ENCODE data around the gene NEU1. TPM values are rescaled to one million over a fixed set of nuclear protein-coding genes. Genes with fewer than 3 reads are reported as not detected.

The NEU1 gene
- total and polyA plus RNA-seq, 2 of the 8 experiments (the other 6 are each of a cell fraction or from before 2014, with no cell fraction given) = 41.2 to 72.1 TPM

DNA sequence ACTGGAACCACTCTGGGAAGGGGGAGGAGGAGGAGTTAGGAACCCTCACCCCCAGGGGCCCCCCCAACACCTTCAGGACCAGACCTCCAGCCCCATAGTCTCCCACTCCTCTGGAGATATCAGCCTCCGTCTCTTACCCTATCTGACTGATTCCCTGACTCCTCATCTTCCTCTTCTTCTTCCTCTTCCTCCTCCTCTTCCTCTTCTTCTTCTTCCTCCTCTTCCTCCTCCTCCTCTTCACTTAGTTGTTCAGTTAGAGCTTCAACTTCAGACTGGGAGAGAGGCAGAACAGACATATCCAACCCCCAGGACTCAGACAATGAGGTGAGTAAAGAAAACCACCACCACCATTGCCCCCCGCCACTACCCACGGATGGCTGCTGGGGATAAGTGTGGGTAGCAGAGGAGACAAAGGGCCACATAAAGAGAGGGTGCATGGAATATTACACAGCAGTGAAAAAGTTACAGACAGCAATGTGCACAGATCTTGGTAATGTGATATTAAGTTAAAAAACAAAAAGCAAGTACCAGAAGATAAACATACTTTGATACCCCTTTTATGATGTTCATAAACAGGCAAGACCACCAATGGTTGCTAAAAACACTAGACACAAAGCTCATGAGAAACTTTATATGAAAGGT is 26.8 kb upstream of the NEU1 start (continued):
- TF ChIP-seq, protein P1, sequence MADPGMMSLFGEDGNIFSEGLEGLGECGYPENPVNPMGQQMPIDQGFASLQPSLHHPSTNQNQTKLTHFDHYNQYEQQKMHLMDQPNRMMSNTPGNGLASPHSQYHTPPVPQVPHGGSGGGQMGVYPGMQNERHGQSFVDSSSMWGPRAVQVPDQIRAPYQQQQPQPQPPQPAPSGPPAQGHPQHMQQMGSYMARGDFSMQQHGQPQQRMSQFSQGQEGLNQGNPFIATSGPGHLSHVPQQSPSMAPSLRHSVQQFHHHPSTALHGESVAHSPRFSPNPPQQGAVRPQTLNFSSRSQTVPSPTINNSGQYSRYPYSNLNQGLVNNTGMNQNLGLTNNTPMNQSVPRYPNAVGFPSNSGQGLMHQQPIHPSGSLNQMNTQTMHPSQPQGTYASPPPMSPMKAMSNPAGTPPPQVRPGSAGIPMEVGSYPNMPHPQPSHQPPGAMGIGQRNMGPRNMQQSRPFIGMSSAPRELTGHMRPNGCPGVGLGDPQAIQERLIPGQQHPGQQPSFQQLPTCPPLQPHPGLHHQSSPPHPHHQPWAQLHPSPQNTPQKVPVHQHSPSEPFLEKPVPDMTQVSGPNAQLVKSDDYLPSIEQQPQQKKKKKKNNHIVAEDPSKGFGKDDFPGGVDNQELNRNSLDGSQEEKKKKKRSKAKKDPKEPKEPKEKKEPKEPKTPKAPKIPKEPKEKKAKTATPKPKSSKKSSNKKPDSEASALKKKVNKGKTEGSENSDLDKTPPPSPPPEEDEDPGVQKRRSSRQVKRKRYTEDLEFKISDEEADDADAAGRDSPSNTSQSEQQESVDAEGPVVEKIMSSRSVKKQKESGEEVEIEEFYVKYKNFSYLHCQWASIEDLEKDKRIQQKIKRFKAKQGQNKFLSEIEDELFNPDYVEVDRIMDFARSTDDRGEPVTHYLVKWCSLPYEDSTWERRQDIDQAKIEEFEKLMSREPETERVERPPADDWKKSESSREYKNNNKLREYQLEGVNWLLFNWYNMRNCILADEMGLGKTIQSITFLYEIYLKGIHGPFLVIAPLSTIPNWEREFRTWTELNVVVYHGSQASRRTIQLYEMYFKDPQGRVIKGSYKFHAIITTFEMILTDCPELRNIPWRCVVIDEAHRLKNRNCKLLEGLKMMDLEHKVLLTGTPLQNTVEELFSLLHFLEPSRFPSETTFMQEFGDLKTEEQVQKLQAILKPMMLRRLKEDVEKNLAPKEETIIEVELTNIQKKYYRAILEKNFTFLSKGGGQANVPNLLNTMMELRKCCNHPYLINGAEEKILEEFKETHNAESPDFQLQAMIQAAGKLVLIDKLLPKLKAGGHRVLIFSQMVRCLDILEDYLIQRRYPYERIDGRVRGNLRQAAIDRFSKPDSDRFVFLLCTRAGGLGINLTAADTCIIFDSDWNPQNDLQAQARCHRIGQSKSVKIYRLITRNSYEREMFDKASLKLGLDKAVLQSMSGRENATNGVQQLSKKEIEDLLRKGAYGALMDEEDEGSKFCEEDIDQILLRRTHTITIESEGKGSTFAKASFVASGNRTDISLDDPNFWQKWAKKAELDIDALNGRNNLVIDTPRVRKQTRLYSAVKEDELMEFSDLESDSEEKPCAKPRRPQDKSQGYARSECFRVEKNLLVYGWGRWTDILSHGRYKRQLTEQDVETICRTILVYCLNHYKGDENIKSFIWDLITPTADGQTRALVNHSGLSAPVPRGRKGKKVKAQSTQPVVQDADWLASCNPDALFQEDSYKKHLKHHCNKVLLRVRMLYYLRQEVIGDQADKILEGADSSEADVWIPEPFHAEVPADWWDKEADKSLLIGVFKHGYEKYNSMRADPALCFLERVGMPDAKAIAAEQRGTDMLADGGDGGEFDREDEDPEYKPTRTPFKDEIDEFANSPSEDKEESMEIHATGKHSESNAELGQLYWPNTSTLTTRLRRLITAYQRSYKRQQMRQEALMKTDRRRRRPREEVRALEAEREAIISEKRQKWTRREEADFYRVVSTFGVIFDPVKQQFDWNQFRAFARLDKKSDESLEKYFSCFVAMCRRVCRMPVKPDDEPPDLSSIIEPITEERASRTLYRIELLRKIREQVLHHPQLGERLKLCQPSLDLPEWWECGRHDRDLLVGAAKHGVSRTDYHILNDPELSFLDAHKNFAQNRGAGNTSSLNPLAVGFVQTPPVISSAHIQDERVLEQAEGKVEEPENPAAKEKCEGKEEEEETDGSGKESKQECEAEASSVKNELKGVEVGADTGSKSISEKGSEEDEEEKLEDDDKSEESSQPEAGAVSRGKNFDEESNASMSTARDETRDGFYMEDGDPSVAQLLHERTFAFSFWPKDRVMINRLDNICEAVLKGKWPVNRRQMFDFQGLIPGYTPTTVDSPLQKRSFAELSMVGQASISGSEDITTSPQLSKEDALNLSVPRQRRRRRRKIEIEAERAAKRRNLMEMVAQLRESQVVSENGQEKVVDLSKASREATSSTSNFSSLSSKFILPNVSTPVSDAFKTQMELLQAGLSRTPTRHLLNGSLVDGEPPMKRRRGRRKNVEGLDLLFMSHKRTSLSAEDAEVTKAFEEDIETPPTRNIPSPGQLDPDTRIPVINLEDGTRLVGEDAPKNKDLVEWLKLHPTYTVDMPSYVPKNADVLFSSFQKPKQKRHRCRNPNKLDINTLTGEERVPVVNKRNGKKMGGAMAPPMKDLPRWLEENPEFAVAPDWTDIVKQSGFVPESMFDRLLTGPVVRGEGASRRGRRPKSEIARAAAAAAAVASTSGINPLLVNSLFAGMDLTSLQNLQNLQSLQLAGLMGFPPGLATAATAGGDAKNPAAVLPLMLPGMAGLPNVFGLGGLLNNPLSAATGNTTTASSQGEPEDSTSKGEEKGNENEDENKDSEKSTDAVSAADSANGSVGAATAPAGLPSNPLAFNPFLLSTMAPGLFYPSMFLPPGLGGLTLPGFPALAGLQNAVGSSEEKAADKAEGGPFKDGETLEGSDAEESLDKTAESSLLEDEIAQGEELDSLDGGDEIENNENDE (IDR thresholded peaks at IDR 0.05; ENCODE audit: insufficient replicate concordance, low read length) = no peak
- TF ChIP-seq, protein P2, sequence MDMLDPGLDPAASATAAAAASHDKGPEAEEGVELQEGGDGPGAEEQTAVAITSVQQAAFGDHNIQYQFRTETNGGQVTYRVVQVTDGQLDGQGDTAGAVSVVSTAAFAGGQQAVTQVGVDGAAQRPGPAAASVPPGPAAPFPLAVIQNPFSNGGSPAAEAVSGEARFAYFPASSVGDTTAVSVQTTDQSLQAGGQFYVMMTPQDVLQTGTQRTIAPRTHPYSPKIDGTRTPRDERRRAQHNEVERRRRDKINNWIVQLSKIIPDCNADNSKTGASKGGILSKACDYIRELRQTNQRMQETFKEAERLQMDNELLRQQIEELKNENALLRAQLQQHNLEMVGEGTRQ (IDR thresholded peaks at IDR 0.05; ENCODE audit: low read length) = no peak
- TF ChIP-seq EZH2 (IDR thresholded peaks at IDR 0.05; ENCODE audit: low read depth, low read length, severe bottlenecking) (no peak), TAF7 (optimal IDR thresholded peaks at IDR 0.05; ENCODE audit: borderline replicate concordance, low read depth, low read length) (no peak), GABPA (IDR thresholded peaks at IDR 0.05; ENCODE audit: borderline replicate concordance, insufficient read depth, low read length) (no peak)
